Liver (tissue), 9 donors: Measurements from ENCODE around the gene SHTN1. TPM values are rescaled to one million over a fixed set of nuclear protein-coding genes. Genes with fewer than 3 reads are reported as not detected.

ENCODE experiments used
- DNase-seq: peaks from one replicate; pipeline ENCODE4 v3.0.0-alpha.2; 2017; ENCODE audit warnings: low spot score
- H3K27ac ChIP-seq, 2 donors: one replicate each; pipeline ENCODE4 v1.7.0; 2013; ENCODE audit warnings: inconsistent platforms in 2 of 2, low read length in 2 of 2, control low read depth in 1 of 2, low read depth in 1 of 2, mild to moderate bottlenecking in 1 of 2
- H3K27me3 ChIP-seq, 4 donors: one replicate each; pipeline versions ENCODE4 v1.6.1 to v1.7.0; 2013; ENCODE audit warnings: low read length in 3 of 4, inconsistent platforms in 1 of 4, mild to moderate bottlenecking in 1 of 4, moderate library complexity in 1 of 4; ENCODE audit not compliant: control insufficient read depth in 4 of 4, insufficient read depth in 4 of 4
- H3K36me3 ChIP-seq, 4 donors: one replicate each; pipeline versions ENCODE4 v1.6.1 to v1.7.0; 2013; ENCODE audit warnings: low read length in 3 of 4, mild to moderate bottlenecking in 3 of 4, low read depth in 1 of 4, moderate library complexity in 1 of 4; ENCODE audit not compliant: control insufficient read depth in 4 of 4, insufficient read depth in 3 of 4
- H3K4me1 ChIP-seq, 4 donors: one replicate each; pipeline versions ENCODE4 v1.6.1 to v1.7.0; 2013; ENCODE audit warnings: low read length in 3 of 4, mild to moderate bottlenecking in 3 of 4, moderate library complexity in 1 of 4; ENCODE audit not compliant: control insufficient read depth in 4 of 4, insufficient read depth in 4 of 4
- H3K4me3 ChIP-seq, 3 donors: one replicate each; pipeline versions ENCODE4 v1.6.1 to v1.7.0; 2013; ENCODE audit warnings: low read length in 3 of 3, control low read depth in 1 of 3, low read depth in 1 of 3, mild to moderate bottlenecking in 1 of 3
- H3K9ac ChIP-seq, 2 donors: one replicate each; pipeline ENCODE4 v1.7.0; 2013; ENCODE audit warnings: low read length in 2 of 2, mild to moderate bottlenecking in 2 of 2, moderate library complexity in 2 of 2, control low read depth in 1 of 2, low read depth in 1 of 2
- H3K9me3 ChIP-seq, 4 donors: one replicate each; pipeline versions ENCODE4 v1.6.1 to v1.7.0; 2013; ENCODE audit warnings: low read length in 3 of 4; ENCODE audit not compliant: control insufficient read depth in 4 of 4
- EGR1 ChIP-seq, 2 donors: IDR thresholded peaks; 2 replicates each; pipeline ENCODE4 v1.6.1; 2016 to 2018; ENCODE audit warnings: antibody characterized with exemption in 2 of 2, low read depth in 2 of 2
- FOXA2 ChIP-seq: IDR thresholded peaks from 2 replicates; pipeline ENCODE4 v1.6.1; 2016; ENCODE audit warnings: antibody characterized with exemption
- GABPA ChIP-seq, 2 donors: IDR thresholded peaks in 1 of 2; conservative IDR thresholded peaks in 1 of 2; 2 replicates each; pipeline ENCODE4 v1.6.1; 2016; ENCODE audit warnings: antibody characterized with exemption in 2 of 2, mild to moderate bottlenecking in 1 of 2, moderate library complexity in 1 of 2
- HNF4A ChIP-seq, 2 donors: conservative IDR thresholded peaks; 2 replicates each; pipeline ENCODE4 v1.6.1; 2016; ENCODE audit warnings: antibody characterized with exemption in 2 of 2, mild to moderate bottlenecking in 2 of 2
- HNF4G ChIP-seq: IDR thresholded peaks from 2 replicates; pipeline ENCODE4 v1.6.1; 2016; ENCODE audit warnings: antibody characterized with exemption
- JUND ChIP-seq, 2 donors: IDR thresholded peaks; 2 replicates each; pipeline ENCODE4 v1.6.1; 2016; ENCODE audit warnings: antibody characterized with exemption in 2 of 2
- NR2F2 ChIP-seq: IDR thresholded peaks from 2 replicates; pipeline ENCODE4 v1.6.1; 2016; ENCODE audit warnings: antibody characterized with exemption
- RAD21 ChIP-seq, 2 donors: IDR thresholded peaks; 2 replicates each; pipeline ENCODE4 v1.6.1; 2016; ENCODE audit warnings: antibody characterized with exemption in 2 of 2, mild to moderate bottlenecking in 2 of 2
- REST ChIP-seq: IDR thresholded peaks from 2 replicates; pipeline ENCODE4 v1.6.1; 2016; ENCODE audit warnings: antibody characterized with exemption, mild to moderate bottlenecking
- SP1 ChIP-seq: IDR thresholded peaks from 2 replicates; pipeline ENCODE4 v1.6.1; 2018; ENCODE audit warnings: antibody characterized with exemption, mild to moderate bottlenecking
- TAF1 ChIP-seq: conservative IDR thresholded peaks from 2 replicates; pipeline ENCODE4 v1.6.1; 2016; ENCODE audit warnings: antibody characterized with exemption, mild to moderate bottlenecking
- YY1 ChIP-seq: IDR thresholded peaks from 2 replicates; pipeline ENCODE4 v1.6.1; 2016; ENCODE audit warnings: antibody characterized with exemption, mild to moderate bottlenecking
- WGBS: extraction: QIAGEN DNeasy Blood & Tissue Kit; methylation state at CpG from one replicate; pipeline ENCODE4 v1.1.7; 2013; 5-methylcytosine and 5-hydroxymethylcytosine counted together
- polyA plus RNA-seq, 2 donors: library from polyadenylated mRNA; stranded (reverse) in 1 of 2; unstranded in 1 of 2; fragments of 200-250 nt in 1 of 2; fragments of >200 nt in 1 of 2; fragmentation: Nextera tagmentation in 1 of 2; extraction: Ambion mirVana in 1 of 2; gene quantifications; one replicate each; pipeline versions ENCODE4 v1.2.1 to v1.2.3, GENCODE V29; 2013 to 2015
- total RNA-seq, 2 donors: library from RNA; depleted of rRNA; stranded (reverse); fragments of >200 nt; gene quantifications; one replicate each; pipeline ENCODE4 v1.2.3, GENCODE V29; 2014
- TF ChIP-seq, protein P1 (sequence below): fragments of 150-350 bp; IDR thresholded peaks from 2 replicates; pipeline ENCODE4 v1.5.1; 2017; ENCODE audit warnings: improper control_type of control experiment, low read depth, low read length; ENCODE audit not compliant: missing input control
- TF ChIP-seq, protein P2 (sequence below): IDR thresholded peaks from 2 replicates; pipeline ENCODE4 v1.6.1; 2016; ENCODE audit warnings: antibody characterized with exemption
- TF ChIP-seq, protein P3 (sequence below): IDR thresholded peaks from 2 replicates; pipeline ENCODE4 v1.6.1; 2016; ENCODE audit warnings: antibody characterized with exemption
- TF ChIP-seq, protein P4 (sequence below): IDR thresholded peaks from 2 replicates; pipeline ENCODE4 v1.6.1; 2016; ENCODE audit warnings: antibody characterized with exemption
- donor health status: healthy.
- donor health status: healthy.
- donor health status: healthy.
- donor health status: healthy.
- donor health status: healthy.

Gene SHTN1
- total and polyA plus RNA-seq, 4 donors = 3.2 to 11.7 (median 10.3) TPM

DNA sequence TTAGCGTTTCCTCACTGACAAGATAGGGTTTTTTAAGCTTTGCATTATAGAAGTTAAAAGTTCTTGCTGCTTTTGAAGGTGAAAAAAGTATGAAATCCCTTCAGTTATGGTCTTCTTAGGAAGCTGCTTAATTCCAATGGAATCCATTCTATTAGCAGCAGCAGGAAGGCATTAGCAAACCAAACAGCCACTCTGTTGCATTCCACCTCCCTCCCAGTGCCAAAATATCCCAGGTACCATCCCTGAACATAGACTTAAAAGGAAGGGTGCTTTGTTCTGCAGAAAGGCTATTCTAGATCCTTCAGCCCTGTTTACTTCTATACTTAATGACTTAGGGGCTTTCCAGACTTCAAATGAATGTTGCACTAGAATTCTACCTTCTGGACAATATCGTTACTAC, 131.9 kb downstream of the SHTN1 start:
- Histone ChIP-seq H3K27me3 (no peaks in the 10 kb centered on the region), H3K4me3 (no peak overlapping the region), H3K9ac (no peak overlapping the region), H3K27ac (no peak overlapping the region), H3K9me3 (no peaks in the 10 kb centered on the region), H3K4me1 (peaks cover 0 to 9% (median 1%) of the 10 kb centered on the region in 4 donors), H3K36me3 (no peaks in the 10 kb centered on the region)
- DNase-seq = no peak
- TF ChIP-seq JUND (IDR thresholded peaks at IDR 0.05) = no peak
- 73% methylated on average over 2 of the region's 2 CpGs for WGBS

DNA sequence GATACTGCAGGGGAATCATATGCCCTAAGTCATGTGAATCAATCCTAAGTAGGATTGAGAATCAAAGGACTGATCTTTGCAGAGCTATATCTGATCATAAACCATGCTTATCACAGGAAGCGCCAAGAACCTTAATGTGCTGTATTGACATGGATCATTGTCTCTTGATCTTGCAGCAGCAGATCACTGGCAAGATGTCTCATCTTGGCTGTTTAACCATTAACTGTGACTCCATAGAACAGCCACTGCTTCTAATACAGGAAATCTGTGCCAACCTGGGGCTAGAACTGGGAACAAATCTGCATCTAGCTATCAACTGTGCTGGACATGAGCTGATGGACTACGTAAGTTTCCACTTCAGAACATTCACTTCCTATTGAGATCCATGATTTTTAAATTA, 134.0 kb downstream of the SHTN1 start:
- WGBS = 59% methylated on average over 2 of the region's 2 CpGs
- TF ChIP-seq, protein P1, sequence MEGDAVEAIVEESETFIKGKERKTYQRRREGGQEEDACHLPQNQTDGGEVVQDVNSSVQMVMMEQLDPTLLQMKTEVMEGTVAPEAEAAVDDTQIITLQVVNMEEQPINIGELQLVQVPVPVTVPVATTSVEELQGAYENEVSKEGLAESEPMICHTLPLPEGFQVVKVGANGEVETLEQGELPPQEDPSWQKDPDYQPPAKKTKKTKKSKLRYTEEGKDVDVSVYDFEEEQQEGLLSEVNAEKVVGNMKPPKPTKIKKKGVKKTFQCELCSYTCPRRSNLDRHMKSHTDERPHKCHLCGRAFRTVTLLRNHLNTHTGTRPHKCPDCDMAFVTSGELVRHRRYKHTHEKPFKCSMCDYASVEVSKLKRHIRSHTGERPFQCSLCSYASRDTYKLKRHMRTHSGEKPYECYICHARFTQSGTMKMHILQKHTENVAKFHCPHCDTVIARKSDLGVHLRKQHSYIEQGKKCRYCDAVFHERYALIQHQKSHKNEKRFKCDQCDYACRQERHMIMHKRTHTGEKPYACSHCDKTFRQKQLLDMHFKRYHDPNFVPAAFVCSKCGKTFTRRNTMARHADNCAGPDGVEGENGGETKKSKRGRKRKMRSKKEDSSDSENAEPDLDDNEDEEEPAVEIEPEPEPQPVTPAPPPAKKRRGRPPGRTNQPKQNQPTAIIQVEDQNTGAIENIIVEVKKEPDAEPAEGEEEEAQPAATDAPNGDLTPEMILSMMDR = no peak
- TF ChIP-seq FOXA2 = no peak
- no peak for TF ChIP-seq JUND (IDR thresholded peaks at IDR 0.05)
- TF ChIP-seq HNF4G = no peak
- TF ChIP-seq, protein P2, sequence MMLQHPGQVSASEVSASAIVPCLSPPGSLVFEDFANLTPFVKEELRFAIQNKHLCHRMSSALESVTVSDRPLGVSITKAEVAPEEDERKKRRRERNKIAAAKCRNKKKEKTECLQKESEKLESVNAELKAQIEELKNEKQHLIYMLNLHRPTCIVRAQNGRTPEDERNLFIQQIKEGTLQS = no peak
- no peak for TF ChIP-seq SP1
- no peak for TF ChIP-seq HNF4A (conservative IDR thresholded peaks at IDR 0.05)
- TF ChIP-seq REST = no peak
- no peak for TF ChIP-seq EGR1 (IDR thresholded peaks at IDR 0.05; ENCODE audit: low read depth in 2 of 2)
- TF ChIP-seq RAD21 (IDR thresholded peaks at IDR 0.05) = no peak
- no peak for TF ChIP-seq YY1
- TF ChIP-seq, protein P3, sequence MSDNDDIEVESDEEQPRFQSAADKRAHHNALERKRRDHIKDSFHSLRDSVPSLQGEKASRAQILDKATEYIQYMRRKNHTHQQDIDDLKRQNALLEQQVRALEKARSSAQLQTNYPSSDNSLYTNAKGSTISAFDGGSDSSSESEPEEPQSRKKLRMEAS = no peak
- Histone ChIP-seq H3K9ac (no peak overlapping the region), H3K27me3 (no peaks in the 10 kb centered on the region), H3K36me3 (no peaks in the 10 kb centered on the region), H3K27ac (no peak overlapping the region), H3K9me3 (no peaks in the 10 kb centered on the region), H3K4me1 (peaks cover 0 to 22% (median 6%) of the 10 kb centered on the region in 4 donors), H3K4me3 (no peak overlapping the region)
- DNase-seq = no peak

- DNase-seq = no peak
- Histone ChIP-seq H3K4me1 (peaks cover 0 to 22% (median 6%) of the 10 kb centered on the region in 4 donors), H3K27ac (no peak overlapping the region), H3K27me3 (no peaks in the 10 kb centered on the region), H3K36me3 (no peaks in the 10 kb centered on the region), H3K4me3 (no peak overlapping the region), H3K9me3 (no peaks in the 10 kb centered on the region), H3K9ac (no peak overlapping the region)
- WGBS = 83% methylated on average over 4 of the region's 4 CpGs
- TF ChIP-seq REST (no peak), SP1 (no peak), RAD21 (IDR thresholded peaks at IDR 0.05) (no peak), NR2F2 (no peak), EGR1 (IDR thresholded peaks at IDR 0.05; ENCODE audit: low read depth in 2 of 2) (no peak), GABPA (IDR thresholded peaks at IDR 0.05 in 1 of 2, conservative IDR thresholded peaks at IDR 0.05 in 1 of 2) (no peak), TAF1 (no peak), HNF4A (conservative IDR thresholded peaks at IDR 0.05) (no peak), FOXA2 (no peak)
- TF ChIP-seq, protein P4, sequence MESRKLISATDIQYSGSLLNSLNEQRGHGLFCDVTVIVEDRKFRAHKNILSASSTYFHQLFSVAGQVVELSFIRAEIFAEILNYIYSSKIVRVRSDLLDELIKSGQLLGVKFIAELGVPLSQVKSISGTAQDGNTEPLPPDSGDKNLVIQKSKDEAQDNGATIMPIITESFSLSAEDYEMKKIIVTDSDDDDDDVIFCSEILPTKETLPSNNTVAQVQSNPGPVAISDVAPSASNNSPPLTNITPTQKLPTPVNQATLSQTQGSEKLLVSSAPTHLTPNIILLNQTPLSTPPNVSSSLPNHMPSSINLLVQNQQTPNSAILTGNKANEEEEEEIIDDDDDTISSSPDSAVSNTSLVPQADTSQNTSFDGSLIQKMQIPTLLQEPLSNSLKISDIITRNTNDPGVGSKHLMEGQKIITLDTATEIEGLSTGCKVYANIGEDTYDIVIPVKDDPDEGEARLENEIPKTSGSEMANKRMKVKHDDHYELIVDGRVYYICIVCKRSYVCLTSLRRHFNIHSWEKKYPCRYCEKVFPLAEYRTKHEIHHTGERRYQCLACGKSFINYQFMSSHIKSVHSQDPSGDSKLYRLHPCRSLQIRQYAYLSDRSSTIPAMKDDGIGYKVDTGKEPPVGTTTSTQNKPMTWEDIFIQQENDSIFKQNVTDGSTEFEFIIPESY = no peak
- TF ChIP-seq, protein P2 = no peak
Observed at GRCh38 chr10:116868722-116869121, 136.3 kb downstream of the SHTN1 start.
